ENCODE measurements around the gene OR51A2.
"Not testable (repeated sequence)": the region's sequence is repeated elsewhere in the genome, so short reads cannot be mapped to it uniquely, and the experiment has no call there.

Gene OR51A2

GRCh38 chr11:4955613-4956012 lies at the start of gene OR51A2:
Gene OR51A2 (minus strand): TSS chr11:4955713. CDS start chr11:4955713, 0 bp downstream.
- not testable (repeated sequence) for DNase-seq (ENCODE audit: low spot score)

DNA sequence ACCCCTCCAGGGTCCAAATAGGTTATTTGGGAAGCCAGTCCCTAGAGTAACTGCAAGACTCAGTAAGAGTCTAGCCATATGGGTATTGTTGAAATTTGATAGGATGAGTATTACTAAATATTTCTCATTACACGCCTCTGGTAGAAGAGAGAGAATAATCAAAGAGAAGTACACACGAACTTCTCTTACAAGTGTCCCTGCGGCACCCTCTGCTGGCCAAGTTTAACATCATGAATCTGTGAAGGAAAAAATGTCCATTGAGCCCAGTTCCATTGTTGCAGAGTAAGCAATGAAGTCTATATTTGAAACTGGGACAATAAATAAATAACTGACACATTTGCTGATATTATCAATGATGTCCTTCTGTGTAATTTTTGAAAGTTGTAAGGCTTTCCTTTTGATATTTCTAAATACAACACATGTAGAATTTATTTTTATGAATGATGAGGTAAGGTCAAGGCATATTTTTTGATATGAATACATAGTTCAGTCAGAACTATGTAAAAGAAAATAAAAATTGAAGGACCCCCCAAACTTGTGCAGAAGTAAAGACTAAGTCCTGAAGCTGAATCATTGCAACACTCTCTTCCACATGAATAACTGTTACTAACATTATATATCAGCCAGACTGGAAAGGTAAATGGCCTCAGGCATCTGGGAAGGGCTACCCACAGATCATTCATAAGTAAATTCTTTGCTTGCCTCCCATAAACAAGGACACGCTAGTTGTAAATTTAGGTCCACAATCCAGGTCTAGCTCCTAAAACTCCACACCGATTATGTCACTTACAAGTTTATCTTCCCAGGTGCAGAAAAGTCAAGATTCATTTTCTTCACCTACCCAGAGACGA lies 49.1 kb upstream of the OR51A2 start:
- no peak for DNase-seq (ENCODE audit: low spot score)

- no peak for DNase-seq (ENCODE audit: low spot score)
Observed at GRCh38 chr11:4994551-4994950, 39.0 kb upstream of the OR51A2 start, which contains the start of gene OR51L1. Gene OR51L1 (plus strand): TSS chr11:4994851. CDS start chr11:4998983, 4,132 bp downstream.

DNA sequence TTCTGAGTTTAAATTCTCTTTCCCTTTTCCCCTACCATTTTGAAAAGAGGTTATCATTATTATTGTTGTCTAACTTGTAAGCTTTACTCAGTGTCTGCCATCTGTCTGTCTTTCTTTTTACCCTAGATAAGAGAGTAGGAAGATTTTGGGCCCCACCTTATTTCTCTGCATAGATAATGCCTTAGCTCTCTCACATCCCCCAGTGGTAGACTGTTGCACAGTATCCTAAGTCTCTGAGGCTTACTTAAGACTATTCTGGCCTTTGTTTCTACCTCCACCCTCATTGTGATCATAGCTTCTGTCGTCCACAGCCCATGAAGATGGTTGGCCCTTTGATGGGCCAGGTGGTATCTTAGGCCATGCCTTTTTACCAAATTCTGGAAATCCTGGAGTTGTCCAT lies 35.5 kb upstream of the OR51A2 start:
- DNase-seq (ENCODE audit: low spot score), result no peak

DNA sequence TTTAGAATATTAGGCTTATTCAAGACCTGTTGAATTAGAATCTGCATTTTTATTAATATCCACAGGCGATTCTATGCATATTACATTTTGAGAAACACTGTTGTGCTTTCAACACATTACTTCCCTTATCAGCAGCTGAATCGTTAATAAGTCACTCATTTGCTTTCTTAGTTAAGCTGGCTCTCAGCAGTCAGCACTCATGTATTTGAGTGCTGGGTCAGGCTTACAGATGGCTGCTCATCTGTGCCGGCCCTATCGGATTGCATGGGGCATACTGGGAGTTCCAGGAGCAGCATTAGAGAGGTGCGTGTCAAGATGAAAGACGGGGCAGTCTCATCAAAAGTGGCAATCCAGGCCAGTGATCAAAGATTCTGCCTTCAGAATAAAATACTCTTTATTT lies 28.3 kb upstream of the OR51A2 start:
- DNase-seq (ENCODE audit: low spot score), result no peak

GRCh38 chr11:4982678-4983077 lies 27.2 kb upstream of the OR51A2 start:
- no peak for DNase-seq (ENCODE audit: low spot score)

DNA sequence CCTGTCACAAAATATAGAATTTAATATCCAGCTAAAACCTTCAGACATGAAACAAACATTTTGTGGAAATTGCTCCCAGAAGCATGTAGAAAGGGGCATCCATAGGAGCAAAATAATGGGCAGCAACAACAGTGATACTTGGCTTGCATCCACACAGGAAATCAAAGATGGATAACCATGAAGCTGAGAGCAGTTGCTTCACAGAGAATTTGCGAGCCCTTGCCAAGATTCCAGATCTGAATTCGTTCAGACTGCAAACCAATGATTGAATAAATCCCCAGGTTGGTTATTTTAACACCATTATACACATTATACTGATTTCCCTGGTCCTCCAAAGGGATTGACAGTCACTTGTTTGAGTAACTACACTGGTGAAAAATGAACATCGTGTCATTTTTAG lies 23.5 kb upstream of the OR51A2 start:
- DNase-seq (ENCODE audit: low spot score), result no peak

DNA sequence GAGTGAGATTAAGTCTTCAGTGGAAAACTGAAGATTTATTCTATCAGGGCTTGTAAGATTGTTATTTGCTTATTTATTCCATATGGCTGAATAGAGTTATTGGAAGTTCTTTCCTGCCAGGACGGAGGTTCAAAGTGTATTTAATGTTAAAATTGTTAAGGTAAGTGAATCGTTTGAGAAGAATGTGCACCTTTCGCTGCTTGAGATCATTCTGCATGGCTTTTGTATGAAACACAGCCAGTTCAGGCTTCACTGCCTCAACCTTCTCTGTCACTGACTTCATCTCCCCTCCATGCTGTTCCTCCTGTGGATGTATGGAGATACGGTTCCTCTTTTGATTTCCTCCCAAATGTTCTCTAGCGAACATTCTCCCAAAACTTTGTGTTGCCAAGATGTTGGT lies 19.9 kb upstream of the OR51A2 start:
- no peak for DNase-seq (ENCODE audit: low spot score)

GRCh38 chr11:4962816-4963215 lies 7.3 kb upstream of the OR51A2 start:
- DNase-seq (ENCODE audit: low spot score), result no peak

GRCh38 chr11:4960877-4961276 lies 5.4 kb upstream of the OR51A2 start:
- DNase-seq (ENCODE audit: low spot score), result no peak

- no peak for DNase-seq (ENCODE audit: low spot score)
Observed at GRCh38 chr11:4957396-4957795, 1.9 kb upstream of the OR51A2 start.

- DNase-seq (ENCODE audit: low spot score), result no peak
Observed at GRCh38 chr11:4947505-4947904, 8.0 kb downstream of the OR51A2 start, which contains the start of gene OR51A4. Gene OR51A4 (minus strand): TSS chr11:4947605. CDS start chr11:4947100, 505 bp downstream.

GRCh38 chr11:4936745-4937144 lies 18.8 kb downstream of the OR51A2 start:
- DNase-seq (ENCODE audit: low spot score), result no peak

GRCh38 chr11:4932751-4933150 lies 22.8 kb downstream of the OR51A2 start:
- no peak for DNase-seq (ENCODE audit: low spot score)

GRCh38 chr11:4926608-4927007 lies 28.9 kb downstream of the OR51A2 start:
- no peak for DNase-seq (ENCODE audit: low spot score)

- DNase-seq (ENCODE audit: low spot score), result no peak
Observed at GRCh38 chr11:4924239-4924638, 31.3 kb downstream of the OR51A2 start, which contains the start of gene OR51G1. Gene OR51G1 (minus strand): TSS chr11:4924339. CDS start chr11:4924339, 0 bp downstream.

DNA sequence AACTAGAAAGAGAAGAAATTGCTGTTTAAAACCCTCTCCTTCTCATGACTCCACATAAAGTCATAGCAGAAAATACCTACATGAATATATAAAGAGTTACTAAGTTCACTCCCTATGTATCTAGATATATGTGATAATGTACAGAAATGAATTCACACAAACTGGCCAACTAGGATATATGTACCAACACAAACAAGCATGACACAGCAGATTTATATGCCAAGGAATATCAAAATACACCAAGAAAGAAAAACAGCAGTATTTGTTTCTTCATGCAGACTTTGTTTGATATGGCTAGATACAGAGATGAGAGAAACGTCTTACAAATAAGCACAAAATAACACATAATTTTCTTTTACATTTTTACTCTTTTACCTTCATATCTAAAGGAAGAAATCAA lies 33.2 kb downstream of the OR51A2 start:
- DNase-seq (ENCODE audit: low spot score), result no peak

DNA sequence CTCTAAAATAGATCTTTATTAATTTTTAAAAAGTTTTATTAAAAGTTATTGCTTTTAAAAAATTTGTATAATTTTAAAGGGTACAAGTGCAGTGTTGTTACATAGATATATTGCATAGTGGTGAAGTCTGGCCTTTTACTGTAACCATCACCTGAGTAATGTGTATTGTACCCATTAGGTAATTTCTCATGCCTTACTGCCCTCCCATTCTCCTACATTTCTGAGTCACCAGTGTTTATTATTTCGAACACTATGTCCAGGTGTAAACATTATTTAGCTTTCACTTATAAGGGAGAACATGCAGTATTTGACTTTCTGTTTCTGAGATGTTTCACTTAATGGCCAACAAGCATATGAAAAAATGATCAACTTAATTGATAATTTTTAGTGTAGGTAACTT lies 33.7 kb downstream of the OR51A2 start:
- DNase-seq (ENCODE audit: low spot score), result no peak

- DNase-seq (ENCODE audit: low spot score), result no peak
Observed at GRCh38 chr11:4919250-4919649, 36.3 kb downstream of the OR51A2 start, which contains the start of gene OR51G2. Gene OR51G2 (minus strand): TSS chr11:4919350. CDS start chr11:4915663, 3,687 bp downstream.

- no peak for DNase-seq (ENCODE audit: low spot score)
Observed at GRCh38 chr11:4916581-4916980, 38.9 kb downstream of the OR51A2 start.
